ENCODE results near the gene KRT13.

Gene KRT13

DNA sequence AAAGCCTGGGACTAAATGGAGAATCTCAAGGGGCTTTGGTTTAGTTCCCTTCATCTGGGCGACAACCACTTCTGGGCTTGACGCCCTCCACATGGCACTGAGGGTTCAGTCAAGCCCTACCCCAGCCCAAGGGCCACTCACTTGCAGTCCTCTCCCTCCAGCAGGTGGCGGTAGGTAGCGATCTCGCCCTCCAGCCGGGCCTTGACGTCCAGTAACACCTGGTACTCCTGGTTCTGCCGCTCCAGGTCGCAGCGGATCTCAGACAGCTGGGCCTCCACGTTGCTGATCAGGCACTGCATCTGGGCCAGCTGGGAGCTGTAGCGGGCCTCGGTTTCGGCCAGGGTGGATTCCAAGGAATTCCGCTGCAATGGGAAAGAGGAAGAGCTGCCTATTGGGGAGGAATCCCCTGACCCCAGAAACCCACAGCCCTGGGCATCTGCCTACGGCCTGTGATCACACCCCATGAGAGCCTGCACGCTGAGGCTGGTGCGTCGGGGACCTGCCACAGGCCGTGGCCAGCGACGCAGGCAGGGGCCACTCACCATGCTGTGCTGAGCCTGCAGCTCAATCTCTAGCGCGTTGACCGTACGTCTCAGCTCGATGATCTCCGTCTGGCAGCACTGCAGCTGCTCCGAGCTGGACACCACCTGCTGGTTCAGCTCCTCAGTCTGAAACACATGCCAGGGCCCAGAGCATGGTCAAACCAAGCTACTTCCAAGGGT is 18.4 kb downstream of the KRT13 start:
- H4K20me1 ChIP-seq (ENCODE audit: insufficient read depth): no peaks in the 10 kb centered on the region
- H3K36me3 ChIP-seq (ENCODE audit: insufficient read depth): no peaks in the 10 kb centered on the region
- TF ChIP-seq, protein P1, sequence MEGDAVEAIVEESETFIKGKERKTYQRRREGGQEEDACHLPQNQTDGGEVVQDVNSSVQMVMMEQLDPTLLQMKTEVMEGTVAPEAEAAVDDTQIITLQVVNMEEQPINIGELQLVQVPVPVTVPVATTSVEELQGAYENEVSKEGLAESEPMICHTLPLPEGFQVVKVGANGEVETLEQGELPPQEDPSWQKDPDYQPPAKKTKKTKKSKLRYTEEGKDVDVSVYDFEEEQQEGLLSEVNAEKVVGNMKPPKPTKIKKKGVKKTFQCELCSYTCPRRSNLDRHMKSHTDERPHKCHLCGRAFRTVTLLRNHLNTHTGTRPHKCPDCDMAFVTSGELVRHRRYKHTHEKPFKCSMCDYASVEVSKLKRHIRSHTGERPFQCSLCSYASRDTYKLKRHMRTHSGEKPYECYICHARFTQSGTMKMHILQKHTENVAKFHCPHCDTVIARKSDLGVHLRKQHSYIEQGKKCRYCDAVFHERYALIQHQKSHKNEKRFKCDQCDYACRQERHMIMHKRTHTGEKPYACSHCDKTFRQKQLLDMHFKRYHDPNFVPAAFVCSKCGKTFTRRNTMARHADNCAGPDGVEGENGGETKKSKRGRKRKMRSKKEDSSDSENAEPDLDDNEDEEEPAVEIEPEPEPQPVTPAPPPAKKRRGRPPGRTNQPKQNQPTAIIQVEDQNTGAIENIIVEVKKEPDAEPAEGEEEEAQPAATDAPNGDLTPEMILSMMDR (conservative IDR thresholded peaks at IDR 0.05; ENCODE audit: low read depth, low read length): peak; percentile 42
- no peaks in the 10 kb centered on the region; the same call in 1 of the 2 replicates for H3K27me3 ChIP-seq (ENCODE audit: insufficient read depth, low read depth)
- no peak overlapping the region for H3K9ac ChIP-seq
- no peak overlapping the region for H3K4me2 ChIP-seq
- no peak overlapping the region for H3K27ac ChIP-seq
- no peaks in the 10 kb centered on the region for H3K4me1 ChIP-seq (ENCODE audit: low read depth, poor library complexity, severe bottlenecking)
- H2AFZ ChIP-seq (ENCODE audit: low read depth): no peak overlapping the region
- no peak overlapping the region for H3K4me3 ChIP-seq (IDR thresholded peaks at IDR 0.05; ENCODE audit: insufficient read depth, low read depth, low read length)
- H3K79me2 ChIP-seq (ENCODE audit: insufficient read depth, low read depth): no peaks in the 10 kb centered on the region

DNA sequence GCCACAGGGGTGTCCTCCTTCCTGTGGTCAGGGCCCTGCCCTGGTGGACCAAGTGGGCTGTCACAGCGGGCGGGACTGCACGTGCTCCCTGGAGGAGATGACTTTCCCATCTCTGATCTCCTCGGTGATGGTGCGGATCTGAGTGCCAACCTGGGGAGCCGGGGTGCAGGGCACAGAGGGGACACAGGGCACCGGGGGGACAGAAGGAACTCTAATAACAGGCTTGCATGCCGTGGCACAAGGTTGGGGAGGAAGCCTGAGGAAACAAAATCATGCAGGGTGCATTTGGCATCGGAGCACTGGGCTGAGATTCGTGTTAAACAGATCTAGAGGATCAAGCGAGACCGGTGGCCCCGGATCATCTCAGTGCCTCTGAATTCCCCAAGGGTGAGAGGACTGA is 19.1 kb downstream of the KRT13 start:
- Histone ChIP-seq H3K36me3 (ENCODE audit: insufficient read depth) (no peaks in the 10 kb centered on the region), H3K9ac (no peak overlapping the region), H3K4me1 (ENCODE audit: low read depth, poor library complexity, severe bottlenecking) (no peaks in the 10 kb centered on the region), H3K4me3 (IDR thresholded peaks at IDR 0.05; ENCODE audit: insufficient read depth, low read depth, low read length) (no peak overlapping the region), H3K27me3 (ENCODE audit: insufficient read depth, low read depth) (no peaks in the 10 kb centered on the region; the same call in 1 of the 2 replicates), H3K27ac (no peak overlapping the region), H3K79me2 (ENCODE audit: insufficient read depth, low read depth) (no peaks in the 10 kb centered on the region), H4K20me1 (ENCODE audit: insufficient read depth) (no peaks in the 10 kb centered on the region), H2AFZ (ENCODE audit: low read depth) (no peak overlapping the region), H3K4me2 (no peak overlapping the region)
- TF ChIP-seq, protein P1 (conservative IDR thresholded peaks at IDR 0.05; ENCODE audit: low read depth, low read length): no peak

DNA sequence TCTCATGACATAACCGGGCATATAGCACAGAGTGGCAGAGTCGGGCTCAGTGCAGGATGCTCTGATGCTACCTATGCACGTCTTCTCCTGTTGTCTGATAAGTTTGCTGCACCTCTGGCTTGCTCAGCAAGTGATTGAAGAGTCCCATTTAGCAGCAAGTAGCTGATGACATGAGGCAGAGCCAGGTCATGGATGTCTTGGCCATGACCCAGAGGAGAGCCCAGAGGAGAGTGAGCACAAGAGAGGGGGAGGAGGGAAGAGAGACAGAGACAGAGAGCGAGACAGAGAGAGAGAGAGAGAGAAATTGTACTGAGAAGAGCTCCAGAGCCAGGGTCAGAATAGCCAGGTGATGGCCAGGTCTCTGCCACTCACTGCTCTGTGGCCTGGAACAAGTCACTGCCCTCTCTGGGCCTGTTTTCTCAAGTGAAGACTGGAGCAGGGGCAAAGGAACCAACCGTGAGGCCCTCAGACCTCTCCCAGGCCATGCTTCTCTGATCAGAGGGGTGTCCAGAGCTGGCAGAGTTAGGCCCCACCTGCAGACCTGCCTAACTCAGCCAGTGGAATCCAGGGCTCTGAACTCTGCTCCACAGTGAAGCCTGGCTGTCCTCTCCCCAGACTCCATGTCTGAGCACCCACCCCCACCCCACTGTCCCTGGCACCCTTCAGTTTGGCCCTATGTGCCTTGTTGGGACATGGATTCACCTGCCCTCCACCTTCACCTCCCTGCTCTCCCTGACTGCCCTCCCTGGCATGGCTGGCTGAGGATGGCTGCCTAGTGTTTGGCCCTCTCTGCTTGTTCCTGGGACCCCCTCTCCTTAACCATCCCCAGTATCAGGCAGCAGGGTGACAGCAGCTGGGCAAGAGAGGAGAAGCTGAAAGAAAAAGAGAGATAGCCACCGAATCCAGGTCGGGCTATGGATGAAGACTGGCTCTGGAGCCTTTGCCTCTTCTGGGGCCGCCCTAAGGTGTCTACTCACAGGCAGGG is 20.2 kb downstream of the KRT13 start:
- Histone ChIP-seq H3K36me3 (ENCODE audit: insufficient read depth) (no peaks in the 10 kb centered on the region), H3K79me2 (ENCODE audit: insufficient read depth, low read depth) (no peaks in the 10 kb centered on the region), H3K4me2 (no peak overlapping the region), H3K27ac (no peak overlapping the region), H3K27me3 (ENCODE audit: insufficient read depth, low read depth) (no peaks in the 10 kb centered on the region; the same call in 1 of the 2 replicates), H3K4me1 (ENCODE audit: low read depth, poor library complexity, severe bottlenecking) (no peaks in the 10 kb centered on the region), H2AFZ (ENCODE audit: low read depth) (no peak overlapping the region), H4K20me1 (ENCODE audit: insufficient read depth) (no peaks in the 10 kb centered on the region), H3K4me3 (IDR thresholded peaks at IDR 0.05; ENCODE audit: insufficient read depth, low read depth, low read length) (no peak overlapping the region), H3K9ac (no peak overlapping the region)
- TF ChIP-seq, protein P1 (conservative IDR thresholded peaks at IDR 0.05; ENCODE audit: low read depth, low read length): no peak

DNA sequence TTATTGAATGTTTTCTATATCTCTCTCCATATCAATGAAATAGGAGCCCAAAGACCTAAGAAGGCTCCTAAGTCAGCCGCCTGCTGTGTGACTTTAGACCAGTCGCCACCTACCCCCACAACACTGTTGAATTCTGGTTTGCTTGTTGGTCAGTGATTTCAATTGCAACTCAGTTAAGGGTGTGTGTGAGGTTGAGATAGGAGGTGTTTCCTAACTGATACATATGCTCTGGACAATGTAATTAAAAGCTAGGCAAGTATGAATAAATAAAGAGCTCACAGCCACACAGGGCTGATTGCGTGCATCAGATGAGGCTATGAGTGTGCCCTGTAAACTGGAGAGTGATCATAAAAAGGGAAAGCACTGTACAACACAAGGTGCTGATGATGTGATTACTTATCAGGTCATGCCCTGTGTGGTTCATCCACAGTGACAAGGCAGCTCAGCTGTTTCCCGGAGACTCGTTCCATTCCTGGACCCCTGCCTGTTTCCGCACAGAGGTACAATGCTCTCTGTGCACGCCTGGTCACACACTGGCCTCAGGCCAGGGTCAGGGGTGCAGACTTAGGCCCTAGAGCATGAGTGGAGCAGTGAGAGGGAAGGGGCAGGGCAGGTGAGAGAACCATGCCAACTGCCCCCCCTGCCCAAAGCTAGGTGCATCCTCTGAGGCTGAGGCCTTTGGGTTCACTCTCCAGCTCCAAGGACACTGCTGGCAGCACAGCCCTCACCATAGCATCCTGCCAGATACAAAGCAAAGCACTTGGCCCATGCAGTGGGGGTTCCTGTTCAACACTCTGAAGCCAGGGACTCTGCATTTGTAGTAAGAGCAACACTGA is 21.2 kb downstream of the KRT13 start:
- no peaks in the 10 kb centered on the region for H3K36me3 ChIP-seq (ENCODE audit: insufficient read depth)
- H3K4me3 ChIP-seq (IDR thresholded peaks at IDR 0.05; ENCODE audit: insufficient read depth, low read depth, low read length): no peak overlapping the region
- TF ChIP-seq, protein P1 (conservative IDR thresholded peaks at IDR 0.05; ENCODE audit: low read depth, low read length): no peak
- H3K79me2 ChIP-seq (ENCODE audit: insufficient read depth, low read depth): no peaks in the 10 kb centered on the region
- H3K27me3 ChIP-seq (ENCODE audit: insufficient read depth, low read depth): no peaks in the 10 kb centered on the region
- H3K4me2 ChIP-seq: no peak overlapping the region
- no peak overlapping the region for H3K27ac ChIP-seq
- no peaks in the 10 kb centered on the region for H3K4me1 ChIP-seq (ENCODE audit: low read depth, poor library complexity, severe bottlenecking)
- H2AFZ ChIP-seq (ENCODE audit: low read depth): no peak overlapping the region
- no peaks in the 10 kb centered on the region for H4K20me1 ChIP-seq (ENCODE audit: insufficient read depth)
- no peak overlapping the region for H3K9ac ChIP-seq
